ENCODE measurements around the gene AFF1.

- TF ChIP-seq CTCF (IDR thresholded peaks at IDR 0.05), result no peak
- no peak for TF ChIP-seq POLR2A (IDR thresholded peaks at IDR 0.05)
- TF ChIP-seq EP300 (IDR thresholded peaks at IDR 0.05), result no peak
Measured at GRCh38 chr4:87075876-87076275, 141.1 kb downstream of the AFF1 start.
